Keratinocyte (primary cell): ENCODE measurements around the gene DNLZ. TPM values are rescaled to one million over a fixed set of nuclear protein-coding genes. Genes with fewer than 3 reads are reported as not detected.

Source experiments
- DNase-seq: peaks from one replicate; pipeline ENCODE4 v3.0.0-alpha.2; 2011; ENCODE audit warnings: low read depth, missing footprints, low spot score
- FAIRE-seq: peaks from 2 replicates; lab custom pipeline; 2011; peaks lifted over from hg19 to GRCh38; lab: Jason Lieb, UNC
- H2AFZ ChIP-seq: 2 replicates; pipeline ENCODE4 v1.6.0; 2012; ENCODE audit warnings: low read length, control low read depth, inconsistent platforms; ENCODE audit not compliant: control insufficient read depth
- H3K27ac ChIP-seq: 2 replicates; pipeline ENCODE4 v1.5.1; 2011; ENCODE audit warnings: low read length; ENCODE audit not compliant: control insufficient read depth, insufficient read depth
- H3K27me3 ChIP-seq: 3 replicates; pipeline ENCODE4 v1.6.0; 2011; ENCODE audit warnings: low read length; ENCODE audit not compliant: control insufficient read depth, insufficient read depth; ENCODE audit errors: extremely low read depth
- H3K36me3 ChIP-seq, 2 experiments: 2 replicates in 1 of 2; 3 replicates in 1 of 2; pipeline ENCODE4 v1.5.1; 2011; ENCODE audit warnings: low read length in 2 of 2, mild to moderate bottlenecking in 1 of 2; ENCODE audit not compliant: control insufficient read depth in 2 of 2, insufficient read depth in 2 of 2; ENCODE audit errors: extremely low read depth in 1 of 2
- H3K4me1 ChIP-seq: 3 replicates; pipeline ENCODE4 v1.5.1; 2011; ENCODE audit warnings: low read length; ENCODE audit not compliant: control insufficient read depth, insufficient read depth; ENCODE audit errors: extremely low read depth
- H3K4me2 ChIP-seq: 3 replicates; pipeline ENCODE4 v1.6.0; 2011; ENCODE audit warnings: low read depth, low read length; ENCODE audit not compliant: control insufficient read depth, insufficient read depth; ENCODE audit errors: extremely low read depth
- H3K4me3 ChIP-seq, 3 experiments: fragments of 200-600 bp in 1 of 3; sonication (generic) in 1 of 3; 2 replicates in 2 of 3; 3 replicates in 1 of 3; pipeline ENCODE4 v1.5.1; 2011 to 2016; ENCODE audit warnings: low read length in 3 of 3, mild to moderate bottlenecking in 3 of 3, control low read depth in 2 of 3, inconsistent platforms in 1 of 3, low read depth in 1 of 3, mixed read lengths in 1 of 3, mixed run types in 1 of 3, moderate library complexity in 1 of 3; ENCODE audit not compliant: control insufficient read depth in 2 of 3, insufficient read depth in 2 of 3; ENCODE audit errors: extremely low read depth in 1 of 3
- H3K79me2 ChIP-seq: 2 replicates; pipeline ENCODE4 v1.6.0; 2012; ENCODE audit warnings: low read length; ENCODE audit not compliant: control insufficient read depth, insufficient read depth
- H3K9ac ChIP-seq: 3 replicates; pipeline ENCODE4 v1.6.0; 2011; ENCODE audit warnings: low read length; ENCODE audit not compliant: control insufficient read depth, insufficient read depth; ENCODE audit errors: extremely low read depth
- H3K9me1 ChIP-seq: 3 replicates; pipeline ENCODE4 v1.6.0; 2011; ENCODE audit warnings: low read length; ENCODE audit not compliant: control insufficient read depth, insufficient read depth; ENCODE audit errors: extremely low read depth
- H3K9me3 ChIP-seq: 2 replicates; pipeline ENCODE4 v1.5.1; 2012; ENCODE audit warnings: low read depth, low read length; ENCODE audit not compliant: control insufficient read depth
- H4K20me1 ChIP-seq: 3 replicates; pipeline ENCODE4 v1.6.0; 2011; ENCODE audit warnings: low read length; ENCODE audit not compliant: control insufficient read depth, insufficient read depth; ENCODE audit errors: extremely low read depth
- CTCF ChIP-seq, 3 experiments: IDR thresholded peaks in 1 of 3; conservative IDR thresholded peaks in 1 of 3; optimal IDR thresholded peaks in 1 of 3; 2 replicates in 2 of 3; 3 replicates in 1 of 3; pipeline versions ENCODE3 to v1.5.1; 2011; ENCODE audit warnings: low read length in 3 of 3, mild to moderate bottlenecking in 3 of 3, moderate library complexity in 2 of 3, control low read depth in 1 of 3, inconsistent platforms in 1 of 3; ENCODE audit not compliant: insufficient read depth in 2 of 3; ENCODE audit errors: extremely low read depth in 1 of 3
- EZH2 ChIP-seq: IDR thresholded peaks from one replicate; pipeline ENCODE4 v1.6.1; 2012; ENCODE audit warnings: inconsistent platforms, mild to moderate bottlenecking, low read length, moderate library complexity
- dilution Hi-C: fragments of 300-500 bp; cut with MboI; formaldehyde crosslinking; loops from one replicate; pipeline ENCODE4 v1.7.0; 2020; ENCODE audit warnings: low sequenced_read_pairs; ENCODE audit not compliant: extremely low pct_ligation_motif_present
- polyA plus RNA-seq, 5 experiments: library from polyadenylated mRNA; depleted of rRNA in 3 of 5; stranded (reverse) in 3 of 5; stranded (forward) in 1 of 5; unstranded in 1 of 5; fragments of >200 nt; gene quantifications; 1 replicate in 1 of 5; 2 replicates in 3 of 5; 3 replicates in 1 of 5; pipeline versions ENCODE4 v1.2.1 to v1.2.3, GENCODE V29; 2011 to 2012; ENCODE audit warnings: missing spikeins in 2 of 5, low read depth in 1 of 5, low replicate concordance in 1 of 5

DNLZ gene
- polyA plus RNA-seq, 1 donor (not counting 4 experiments of a cell fraction or from before 2014, with no cell fraction given): 6.7 TPM

- TF ChIP-seq CTCF (optimal IDR thresholded peaks at IDR 0.05 in 1 of 3, IDR thresholded peaks at IDR 0.05 in 1 of 3, conservative IDR thresholded peaks at IDR 0.05 in 1 of 3; ENCODE audit: extremely low read depth in 1 of 3, insufficient read depth in 2 of 3, low read length in 3 of 3): no peak
- TF ChIP-seq EZH2: no peak
- Histone ChIP-seq H3K79me2 (no peaks in the 10 kb centered on the region), H4K20me1 (no peaks in the 10 kb centered on the region), H3K36me3 (no peaks in the 10 kb centered on the region), H3K27me3 (no peaks in the 10 kb centered on the region), H3K4me1 (peaks cover 3% of the 10 kb centered on the region), H3K4me3 (no peak overlapping the region), H2AFZ (no peak overlapping the region), H3K9me3 (no peaks in the 10 kb centered on the region), H3K4me2 (no peak overlapping the region), H3K9me1 (no peaks in the 10 kb centered on the region), H3K9ac (no peak overlapping the region), H3K27ac (no peak overlapping the region)
- dilution Hi-C loops: no loop called here
- DNase-seq: no peak
- no peak for FAIRE-seq
Measured at GRCh38 chr9:136355616-136356557, 7.7 kb downstream of the DNLZ start.

- H3K9me1 ChIP-seq: no peaks in the 10 kb centered on the region
- H3K36me3 ChIP-seq: no peaks in the 10 kb centered on the region
- no peak overlapping the region for H3K27ac ChIP-seq
- DNase-seq (no peak), FAIRE-seq (no peak)
- no peaks in the 10 kb centered on the region for H4K20me1 ChIP-seq
- H3K79me2 ChIP-seq: no peaks in the 10 kb centered on the region
- H3K4me1 ChIP-seq: peaks cover 3% of the 10 kb centered on the region
- no peaks in the 10 kb centered on the region for H3K9me3 ChIP-seq
- H3K4me2 ChIP-seq: no peak overlapping the region
- no peaks in the 10 kb centered on the region for H3K27me3 ChIP-seq
- no peak overlapping the region for H2AFZ ChIP-seq
- TF ChIP-seq CTCF (optimal IDR thresholded peaks at IDR 0.05 in 1 of 3, IDR thresholded peaks at IDR 0.05 in 1 of 3, conservative IDR thresholded peaks at IDR 0.05 in 1 of 3; ENCODE audit: extremely low read depth in 1 of 3, insufficient read depth in 2 of 3, low read length in 3 of 3) (no peak), EZH2 (no peak)
- dilution Hi-C loops: no loop called here
- no peak overlapping the region for H3K4me3 ChIP-seq
- H3K9ac ChIP-seq: no peak overlapping the region
Measured at GRCh38 chr9:136354592-136355085, 8.9 kb downstream of the DNLZ start.
